ENCODE measurements around the gene NAPSA.

DNA sequence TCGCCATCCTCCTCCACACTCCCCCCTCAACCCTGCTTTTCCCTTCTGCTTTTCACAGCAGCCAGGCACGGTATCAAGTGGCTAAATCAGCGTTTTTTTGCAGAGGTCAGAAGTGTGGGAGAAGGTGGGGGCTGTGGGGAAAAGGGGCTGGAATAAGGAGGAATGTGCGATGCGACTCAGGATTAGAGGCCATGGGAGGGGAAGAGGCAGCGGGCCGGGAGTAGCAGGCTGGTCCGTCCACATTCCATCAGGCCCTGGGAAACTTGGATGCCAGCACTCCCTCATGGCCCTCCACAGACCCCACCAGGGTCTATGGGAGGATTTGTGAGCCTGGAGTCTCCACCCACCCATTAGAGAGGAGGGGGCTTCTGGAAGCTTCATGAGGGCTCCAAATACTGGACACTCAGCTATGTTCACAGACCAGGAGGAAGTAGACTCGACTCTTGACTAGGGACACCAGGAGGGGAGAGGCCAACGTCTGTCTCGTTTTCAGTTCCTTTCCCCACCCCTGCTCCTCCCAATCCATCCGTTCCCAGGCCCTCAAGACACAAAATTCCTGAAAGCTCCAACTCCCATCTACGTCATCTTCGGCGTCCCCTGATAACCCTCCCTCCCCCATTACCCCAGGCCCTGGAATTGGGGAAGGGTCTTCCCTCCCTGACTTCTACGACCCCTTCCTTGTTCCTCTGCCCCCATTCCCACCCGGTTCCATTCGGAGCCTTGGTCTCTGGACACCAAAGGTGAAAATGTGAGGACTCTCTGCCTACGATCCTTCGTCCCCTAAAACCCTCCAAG is 33.0 kb downstream of the NAPSA start:
- TF ChIP-seq POLR2A (IDR thresholded peaks at IDR 0.05) (no peak), POLR2AphosphoS5 (IDR thresholded peaks at IDR 0.05) (no peak), EP300 (IDR thresholded peaks at IDR 0.05) (no peak)

Data from sigmoid colon (tissue), 4 donors.